Activated CD8-positive, alpha-beta T cell treated with anti-CD3 and anti-CD28 coated beads for 36 hours (primary cell): Measurements from ENCODE around the gene PTPRN2. TPM values are rescaled to one million over a fixed set of nuclear protein-coding genes. Genes with fewer than 3 reads are reported as not detected.

Experiments
- ATAC-seq: fragments of 200-7000 bp; cut with Tn5 transposase; one replicate; pipeline ENCODE4 v1.10.0; 2021; ENCODE audit warnings: mild to moderate bottlenecking, moderate library complexity
- CTCF ChIA-PET: fragments of 350-600 bp; sonication (Branson Sonifier 250); formaldehyde crosslinking; loops from one replicate; lab custom pipeline; 2021; ENCODE audit warnings: antibody characterized with exemption; lab: Charles Lee
- POLR2A ChIA-PET: fragments of 350-600 bp; sonication (Branson Sonifier 250); formaldehyde crosslinking; loops from one replicate; lab custom pipeline; 2021; ENCODE audit warnings: antibody characterized with exemption; lab: Charles Lee
- DNase-seq: peaks from one replicate; pipeline ENCODE4 v3.0.0-alpha.2; 2020
- H3K27ac Mint-ChIP-seq: one replicate; pipeline ENCODE4 v1.8.0; 2021; ENCODE audit warnings: mild to moderate bottlenecking, mixed read lengths
- H3K27me3 Mint-ChIP-seq: one replicate; pipeline ENCODE4 v1.8.0; 2021; ENCODE audit warnings: mixed read lengths
- H3K36me3 Mint-ChIP-seq: one replicate; pipeline ENCODE4 v1.8.0; 2021; ENCODE audit warnings: low read depth, mixed read lengths
- H3K4me1 Mint-ChIP-seq: one replicate; pipeline ENCODE4 v1.8.0; 2021; ENCODE audit warnings: low read depth, mixed read lengths
- H3K4me3 Mint-ChIP-seq: one replicate; pipeline ENCODE4 v1.8.0; 2021; ENCODE audit warnings: mild to moderate bottlenecking, moderate library complexity, mixed read lengths
- H3K9me3 Mint-ChIP-seq: one replicate; pipeline ENCODE4 v1.8.0; 2021; ENCODE audit warnings: mixed read lengths
- CTCF ChIP-seq: fragments of 200-600 bp; IDR thresholded peaks from one replicate; pipeline ENCODE4 v1.8.0; 2022; ENCODE audit warnings: antibody characterized with exemption, mild to moderate bottlenecking
- intact Hi-C: fragments of 100-400 bp; cut with micrococcal nuclease; formaldehyde crosslinking; loops from one replicate; pipeline ENCODE4 v1.10.0; 2022
- total RNA-seq, 2 experiments: library from RNA; stranded (reverse); gene quantifications; one replicate each; pipeline ENCODE4 v1.2.3, GENCODE V29; 2021

PTPRN2 gene
- total RNA-seq, 2 experiments from 2014 or later = 0.49 to 0.65 TPM

- no peak for DNase-seq
- ChIA-PET CTCF (no interaction called here), POLR2A (no interaction called here)
- Mint-ChIP-seq H3K4me1 (no peaks in the 10 kb centered on the region), H3K27me3 (no peaks in the 10 kb centered on the region), H3K9me3 (peaks cover 7% of the 10 kb centered on the region), H3K36me3 (no peaks in the 10 kb centered on the region), H3K27ac (no peak overlapping the region), H3K4me3 (no peak overlapping the region)
- no peak for ATAC-seq
- no peak for TF ChIP-seq CTCF
- intact Hi-C loops = no loop called here
Measured at GRCh38 chr7:158393926-158394625, 193.5 kb downstream of the PTPRN2 start.

GRCh38 chr7:158392251-158392650 lies 195.4 kb downstream of the PTPRN2 start:
- TF ChIP-seq CTCF = no peak
- no peak overlapping the region for H3K27ac Mint-ChIP-seq

GRCh38 chr7:158391541-158391940 lies 196.1 kb downstream of the PTPRN2 start:
- ChIA-PET POLR2A (no interaction called here), CTCF (no interaction called here)
- Mint-ChIP-seq H3K36me3 (no peaks in the 10 kb centered on the region), H3K27ac (no peak overlapping the region), H3K4me1 (no peaks in the 10 kb centered on the region), H3K9me3 (no peaks in the 10 kb centered on the region), H3K27me3 (peaks cover 2% of the 10 kb centered on the region), H3K4me3 (no peak overlapping the region)
- ATAC-seq (no peak), DNase-seq (no peak)
- intact Hi-C loops = no loop called here
- no peak for TF ChIP-seq CTCF

More at GRCh38 chr7:158392251-158392650, 195.4 kb downstream of the PTPRN2 start:
- CTCF ChIA-PET = no interaction called here
- DNase-seq (no peak), ATAC-seq (no peak)
- Mint-ChIP-seq H3K4me3 (no peak overlapping the region), H3K27me3 (peaks cover 2% of the 10 kb centered on the region), H3K4me1 (no peaks in the 10 kb centered on the region), H3K9me3 (no peaks in the 10 kb centered on the region), H3K36me3 (no peaks in the 10 kb centered on the region)
- POLR2A ChIA-PET = no interaction called here
- intact Hi-C loops = no loop called here

GRCh38 chr7:158391141-158391540 lies 196.5 kb downstream of the PTPRN2 start:
- ChIA-PET POLR2A (no interaction called here), CTCF (no interaction called here)
- H3K27me3 Mint-ChIP-seq = peaks cover 2% of the 10 kb centered on the region
- no peak for ATAC-seq
- no peaks in the 10 kb centered on the region for H3K9me3 Mint-ChIP-seq
- H3K4me1 Mint-ChIP-seq = no peaks in the 10 kb centered on the region
- H3K27ac Mint-ChIP-seq = no peak overlapping the region
- DNase-seq = no peak
- H3K4me3 Mint-ChIP-seq = no peak overlapping the region
- intact Hi-C loops = no loop called here
- TF ChIP-seq CTCF = no peak
- no peaks in the 10 kb centered on the region for H3K36me3 Mint-ChIP-seq

- Mint-ChIP-seq H3K36me3 (no peaks in the 10 kb centered on the region), H3K4me1 (no peaks in the 10 kb centered on the region), H3K4me3 (no peak overlapping the region), H3K27ac (no peak overlapping the region), H3K27me3 (peaks cover 2% of the 10 kb centered on the region), H3K9me3 (no peaks in the 10 kb centered on the region)
- ATAC-seq (no peak), DNase-seq (no peak)
- intact Hi-C loops = no loop called here
- TF ChIP-seq CTCF = no peak
- ChIA-PET POLR2A (no interaction called here), CTCF (no interaction called here)
Measured at GRCh38 chr7:158390460-158390859, 197.2 kb downstream of the PTPRN2 start.
